HG03432 (cell line): Measurements from ENCODE around the gene RASGRF2.
A peak's percentile ranks its signal among the peaks of the same experiment; 100 is the strongest.

ENCODE experiments used
- ATAC-seq: cut with Tn5 transposase; IDR thresholded peaks from one replicate; pipeline ENCODE4 v1.9.1; 2021; ENCODE audit warnings: mild to moderate bottlenecking, moderate library complexity; ENCODE audit not compliant: unreplicated experiment

RASGRF2 gene

GRCh38 chr5:81166430-81166829 is 206.3 kb downstream of the RASGRF2 start:
- ATAC-seq: no peak

- ATAC-seq: no peak
These were observed 206.9 kb downstream of the RASGRF2 start for GRCh38 chr5:81167078-81167477.

- no peak for ATAC-seq
These were observed 207.4 kb downstream of the RASGRF2 start for GRCh38 chr5:81167544-81167943.

- no peak for ATAC-seq
These were observed 209.8 kb downstream of the RASGRF2 start for GRCh38 chr5:81169924-81170323.

GRCh38 chr5:81171769-81172168 is 211.6 kb downstream of the RASGRF2 start:
- no peak for ATAC-seq

GRCh38 chr5:81172710-81173109 is 212.5 kb downstream of the RASGRF2 start:
- no peak for ATAC-seq

GRCh38 chr5:81177061-81177460 is 216.9 kb downstream of the RASGRF2 start:
- ATAC-seq: no peak

GRCh38 chr5:81179959-81180358 is 219.8 kb downstream of the RASGRF2 start:
- no peak for ATAC-seq

GRCh38 chr5:81180780-81181460 is 220.8 kb downstream of the RASGRF2 start:
- no peak for ATAC-seq

- no peak for ATAC-seq
These were observed 221.6 kb downstream of the RASGRF2 start for GRCh38 chr5:81181576-81182316.

GRCh38 chr5:81182396-81183390 is 222.5 kb downstream of the RASGRF2 start:
- ATAC-seq: no peak

GRCh38 chr5:81183811-81184748 is 223.9 kb downstream of the RASGRF2 start:
- ATAC-seq: no peak

- ATAC-seq: no peak
These were observed 224.6 kb downstream of the RASGRF2 start for GRCh38 chr5:81184749-81185110.

GRCh38 chr5:81187885-81188284 is 227.7 kb downstream of the RASGRF2 start:
- ATAC-seq: no peak

GRCh38 chr5:81188962-81189361 is 228.8 kb downstream of the RASGRF2 start:
- ATAC-seq: no peak

- no peak for ATAC-seq
These were observed 229.8 kb downstream of the RASGRF2 start for GRCh38 chr5:81189875-81190498.

GRCh38 chr5:81191726-81192372 is 231.7 kb downstream of the RASGRF2 start:
- ATAC-seq: no peak

- no peak for ATAC-seq
These were observed 232.2 kb downstream of the RASGRF2 start for GRCh38 chr5:81192373-81192750.

GRCh38 chr5:81194633-81195334 is 234.6 kb downstream of the RASGRF2 start:
- peak; percentile 94 for ATAC-seq
